Keratinocyte (primary cell): ENCODE results near the gene TCEA2. TPM values are rescaled to one million over a fixed set of nuclear protein-coding genes. Genes with fewer than 3 reads are reported as not detected.

ENCODE experiments used
- DNase-seq: peaks from one replicate; pipeline ENCODE4 v3.0.0-alpha.2; 2011; ENCODE audit warnings: low read depth, missing footprints, low spot score
- FAIRE-seq: peaks from 2 replicates; lab custom pipeline; 2011; peaks lifted over from hg19 to GRCh38; lab: Jason Lieb, UNC
- H2AFZ ChIP-seq: 2 replicates; pipeline ENCODE4 v1.6.0; 2012; ENCODE audit warnings: low read length, control low read depth, inconsistent platforms; ENCODE audit not compliant: control insufficient read depth
- H3K27ac ChIP-seq: 2 replicates; pipeline ENCODE4 v1.5.1; 2011; ENCODE audit warnings: low read length; ENCODE audit not compliant: control insufficient read depth, insufficient read depth
- H3K27me3 ChIP-seq: 3 replicates; pipeline ENCODE4 v1.6.0; 2011; ENCODE audit warnings: low read length; ENCODE audit not compliant: control insufficient read depth, insufficient read depth; ENCODE audit errors: extremely low read depth
- H3K36me3 ChIP-seq, 2 experiments: 2 replicates in 1 of 2; 3 replicates in 1 of 2; pipeline ENCODE4 v1.5.1; 2011; ENCODE audit warnings: low read length in 2 of 2, mild to moderate bottlenecking in 1 of 2; ENCODE audit not compliant: control insufficient read depth in 2 of 2, insufficient read depth in 2 of 2; ENCODE audit errors: extremely low read depth in 1 of 2
- H3K4me1 ChIP-seq: 3 replicates; pipeline ENCODE4 v1.5.1; 2011; ENCODE audit warnings: low read length; ENCODE audit not compliant: control insufficient read depth, insufficient read depth; ENCODE audit errors: extremely low read depth
- H3K4me2 ChIP-seq: 3 replicates; pipeline ENCODE4 v1.6.0; 2011; ENCODE audit warnings: low read depth, low read length; ENCODE audit not compliant: control insufficient read depth, insufficient read depth; ENCODE audit errors: extremely low read depth
- H3K4me3 ChIP-seq, 3 experiments: fragments of 200-600 bp in 1 of 3; sonication (generic) in 1 of 3; 2 replicates in 2 of 3; 3 replicates in 1 of 3; pipeline ENCODE4 v1.5.1; 2011 to 2016; ENCODE audit warnings: low read length in 3 of 3, mild to moderate bottlenecking in 3 of 3, control low read depth in 2 of 3, inconsistent platforms in 1 of 3, low read depth in 1 of 3, mixed read lengths in 1 of 3, mixed run types in 1 of 3, moderate library complexity in 1 of 3; ENCODE audit not compliant: control insufficient read depth in 2 of 3, insufficient read depth in 2 of 3; ENCODE audit errors: extremely low read depth in 1 of 3
- H3K79me2 ChIP-seq: 2 replicates; pipeline ENCODE4 v1.6.0; 2012; ENCODE audit warnings: low read length; ENCODE audit not compliant: control insufficient read depth, insufficient read depth
- H3K9ac ChIP-seq: 3 replicates; pipeline ENCODE4 v1.6.0; 2011; ENCODE audit warnings: low read length; ENCODE audit not compliant: control insufficient read depth, insufficient read depth; ENCODE audit errors: extremely low read depth
- H3K9me1 ChIP-seq: 3 replicates; pipeline ENCODE4 v1.6.0; 2011; ENCODE audit warnings: low read length; ENCODE audit not compliant: control insufficient read depth, insufficient read depth; ENCODE audit errors: extremely low read depth
- H3K9me3 ChIP-seq: 2 replicates; pipeline ENCODE4 v1.5.1; 2012; ENCODE audit warnings: low read depth, low read length; ENCODE audit not compliant: control insufficient read depth
- H4K20me1 ChIP-seq: 3 replicates; pipeline ENCODE4 v1.6.0; 2011; ENCODE audit warnings: low read length; ENCODE audit not compliant: control insufficient read depth, insufficient read depth; ENCODE audit errors: extremely low read depth
- EZH2 ChIP-seq: IDR thresholded peaks from one replicate; pipeline ENCODE4 v1.6.1; 2012; ENCODE audit warnings: inconsistent platforms, mild to moderate bottlenecking, low read length, moderate library complexity
- dilution Hi-C: fragments of 300-500 bp; cut with MboI; formaldehyde crosslinking; loops from one replicate; pipeline ENCODE4 v1.7.0; 2020; ENCODE audit warnings: low sequenced_read_pairs; ENCODE audit not compliant: extremely low pct_ligation_motif_present
- polyA plus RNA-seq, 5 experiments: library from polyadenylated mRNA; depleted of rRNA in 3 of 5; stranded (reverse) in 3 of 5; stranded (forward) in 1 of 5; unstranded in 1 of 5; fragments of >200 nt; gene quantifications; 1 replicate in 1 of 5; 2 replicates in 3 of 5; 3 replicates in 1 of 5; pipeline versions ENCODE4 v1.2.1 to v1.2.3, GENCODE V29; 2011 to 2012; ENCODE audit warnings: missing spikeins in 2 of 5, low read depth in 1 of 5, low replicate concordance in 1 of 5
- TF ChIP-seq, protein P1 (sequence below), 3 experiments: IDR thresholded peaks in 1 of 3; conservative IDR thresholded peaks in 1 of 3; optimal IDR thresholded peaks in 1 of 3; 2 replicates in 2 of 3; 3 replicates in 1 of 3; pipeline versions ENCODE3 to v1.5.1; 2011; ENCODE audit warnings: low read length in 3 of 3, mild to moderate bottlenecking in 3 of 3, moderate library complexity in 2 of 3, control low read depth in 1 of 3, inconsistent platforms in 1 of 3; ENCODE audit not compliant: insufficient read depth in 2 of 3; ENCODE audit errors: extremely low read depth in 1 of 3

Gene TCEA2
- polyA plus RNA-seq, 1 donor (not counting 4 experiments of a cell fraction or from before 2014, with no cell fraction given), result 9.1 TPM

DNA sequence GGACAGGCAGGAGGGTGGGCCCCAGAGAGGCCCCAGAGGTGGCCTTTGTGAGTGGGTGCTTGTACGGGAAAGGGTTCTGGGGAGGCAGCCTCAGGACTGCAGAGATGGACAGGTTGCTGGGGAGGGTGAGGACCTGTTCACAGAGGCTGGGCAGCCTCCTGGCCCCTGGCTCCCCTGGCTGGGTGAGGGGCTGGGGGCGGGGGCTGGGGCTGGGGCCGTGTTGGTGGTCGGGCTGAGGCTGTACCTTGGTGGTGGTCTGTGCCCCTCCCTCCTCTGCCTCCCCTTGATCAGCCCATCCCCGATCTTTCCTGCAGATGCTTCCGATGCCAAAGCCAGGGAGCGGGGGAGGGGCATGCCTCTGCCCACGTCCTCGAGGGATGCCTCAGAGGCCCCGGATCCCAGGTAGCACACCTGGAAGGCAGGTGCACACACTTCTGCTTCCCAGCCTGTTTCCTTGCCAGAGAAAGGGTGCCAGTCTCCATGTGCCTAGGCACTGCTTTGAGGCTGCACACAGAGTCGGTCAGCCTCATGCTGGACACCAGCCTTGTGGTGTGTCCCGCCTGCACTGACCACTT lies 4.8 kb downstream of the TCEA2 start:
- no peaks in the 10 kb centered on the region for H3K79me2 ChIP-seq
- peaks cover 0 to 4% of the 10 kb centered on the region in 2 experiments for H3K36me3 ChIP-seq
- dilution Hi-C loops, result no loop called here
- H3K4me3 ChIP-seq, result no peak overlapping the region
- no peaks in the 10 kb centered on the region for H4K20me1 ChIP-seq
- H3K9me3 ChIP-seq, result no peaks in the 10 kb centered on the region
- H3K27me3 ChIP-seq, result no peaks in the 10 kb centered on the region
- peaks cover 34% of the 10 kb centered on the region for H3K4me1 ChIP-seq
- no peaks in the 10 kb centered on the region for H3K9me1 ChIP-seq
- H3K27ac ChIP-seq, result no peak overlapping the region
- no peak for DNase-seq
- no peak overlapping the region for H3K4me2 ChIP-seq
- H3K9ac ChIP-seq, result no peak overlapping the region
- TF ChIP-seq, protein P1, sequence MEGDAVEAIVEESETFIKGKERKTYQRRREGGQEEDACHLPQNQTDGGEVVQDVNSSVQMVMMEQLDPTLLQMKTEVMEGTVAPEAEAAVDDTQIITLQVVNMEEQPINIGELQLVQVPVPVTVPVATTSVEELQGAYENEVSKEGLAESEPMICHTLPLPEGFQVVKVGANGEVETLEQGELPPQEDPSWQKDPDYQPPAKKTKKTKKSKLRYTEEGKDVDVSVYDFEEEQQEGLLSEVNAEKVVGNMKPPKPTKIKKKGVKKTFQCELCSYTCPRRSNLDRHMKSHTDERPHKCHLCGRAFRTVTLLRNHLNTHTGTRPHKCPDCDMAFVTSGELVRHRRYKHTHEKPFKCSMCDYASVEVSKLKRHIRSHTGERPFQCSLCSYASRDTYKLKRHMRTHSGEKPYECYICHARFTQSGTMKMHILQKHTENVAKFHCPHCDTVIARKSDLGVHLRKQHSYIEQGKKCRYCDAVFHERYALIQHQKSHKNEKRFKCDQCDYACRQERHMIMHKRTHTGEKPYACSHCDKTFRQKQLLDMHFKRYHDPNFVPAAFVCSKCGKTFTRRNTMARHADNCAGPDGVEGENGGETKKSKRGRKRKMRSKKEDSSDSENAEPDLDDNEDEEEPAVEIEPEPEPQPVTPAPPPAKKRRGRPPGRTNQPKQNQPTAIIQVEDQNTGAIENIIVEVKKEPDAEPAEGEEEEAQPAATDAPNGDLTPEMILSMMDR (optimal IDR thresholded peaks at IDR 0.05 in 1 of 3, IDR thresholded peaks at IDR 0.05 in 1 of 3, conservative IDR thresholded peaks at IDR 0.05 in 1 of 3; ENCODE audit: extremely low read depth in 1 of 3, insufficient read depth in 2 of 3, low read length in 3 of 3), result no peak
- TF ChIP-seq EZH2, result no peak
- H2AFZ ChIP-seq, result no peak overlapping the region
- no peak for FAIRE-seq

DNA sequence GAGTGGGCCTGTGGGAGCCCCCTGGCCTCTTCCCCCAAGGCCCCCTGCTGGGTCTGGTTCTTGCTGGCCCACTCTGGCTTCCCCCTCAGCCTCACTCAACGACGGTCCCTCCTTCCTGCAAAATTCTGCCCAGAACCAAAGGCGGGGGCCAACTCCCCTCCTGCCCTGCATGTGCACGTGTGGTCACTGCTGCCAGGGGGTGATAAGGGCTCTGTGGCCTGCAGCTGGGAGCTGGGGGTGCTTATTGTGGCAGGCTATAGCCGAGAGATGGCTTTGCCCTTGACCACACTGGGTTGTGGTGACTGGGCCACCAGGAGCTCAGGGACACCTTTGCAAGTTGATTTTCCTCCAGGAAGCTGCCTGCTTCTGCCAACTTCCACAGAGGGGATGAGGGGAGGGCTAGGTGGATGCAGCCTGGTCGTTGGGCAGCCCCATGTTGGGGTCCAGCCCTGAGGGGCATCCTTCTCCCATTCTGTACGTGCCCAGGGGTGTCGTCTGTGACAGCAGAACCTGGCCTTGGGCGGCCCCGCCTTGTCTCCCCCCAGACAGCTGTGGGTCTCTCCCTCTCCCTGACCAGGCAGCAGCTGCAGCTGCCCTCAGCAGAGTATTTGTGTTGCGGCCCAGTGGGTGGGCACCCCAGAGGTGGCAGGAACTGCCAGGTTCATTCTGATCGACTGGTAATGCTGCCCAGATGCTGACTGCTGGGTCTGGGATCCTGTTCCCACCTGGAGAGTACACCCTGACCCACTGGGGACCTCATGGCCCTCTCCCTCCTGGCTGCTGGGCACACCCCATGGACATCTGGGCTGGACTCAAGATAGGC lies 5.6 kb downstream of the TCEA2 start:
- FAIRE-seq (no peak), DNase-seq (no peak)
- H3K9ac ChIP-seq, result no peak overlapping the region
- no peak overlapping the region for H2AFZ ChIP-seq
- dilution Hi-C loops, result no loop called here
- H3K9me1 ChIP-seq, result no peaks in the 10 kb centered on the region
- peaks cover 31% of the 10 kb centered on the region for H3K4me1 ChIP-seq
- no peak overlapping the region for H3K4me3 ChIP-seq
- H4K20me1 ChIP-seq, result no peaks in the 10 kb centered on the region
- no peaks in the 10 kb centered on the region for H3K9me3 ChIP-seq
- H3K4me2 ChIP-seq, result no peak overlapping the region
- H3K27ac ChIP-seq, result no peak overlapping the region
- H3K36me3 ChIP-seq, result peaks cover 0 to 4% of the 10 kb centered on the region in 2 experiments
- no peaks in the 10 kb centered on the region for H3K27me3 ChIP-seq
- TF ChIP-seq, protein P1 (optimal IDR thresholded peaks at IDR 0.05 in 1 of 3, IDR thresholded peaks at IDR 0.05 in 1 of 3, conservative IDR thresholded peaks at IDR 0.05 in 1 of 3; ENCODE audit: extremely low read depth in 1 of 3, insufficient read depth in 2 of 3, low read length in 3 of 3), result no peak
- no peak for TF ChIP-seq EZH2
- no peaks in the 10 kb centered on the region for H3K79me2 ChIP-seq
